GM23338 (cell line): Measurements from ENCODE around the gene AKIRIN1.

Experiments
- CREB1 ChIP-seq: fragments of 250-450 bp; sonication (Bioruptor Pico); IDR thresholded peaks from 2 replicates; pipeline ENCODE4 v1.5.0; 2020; ENCODE audit warnings: low read depth, mild to moderate bottlenecking, moderate library complexity
- EZH2 ChIP-seq: fragments of 200-600 bp; sonication (generic); IDR thresholded peaks from one replicate; pipeline ENCODE4 v1.8.0; 2017; ENCODE audit warnings: antibody characterized with exemption, mild to moderate bottlenecking, low read depth; ENCODE audit not compliant: unreplicated experiment
- EZH2phosphoT487 ChIP-seq: fragments of 200-600 bp; sonication (generic); IDR thresholded peaks from one replicate; pipeline ENCODE4 v1.8.1; 2018; ENCODE audit warnings: antibody characterized with exemption; ENCODE audit not compliant: unreplicated experiment
- JUNB ChIP-seq: IDR thresholded peaks from one replicate; pipeline ENCODE4 v1.6.1; 2016; ENCODE audit warnings: antibody characterized with exemption; ENCODE audit not compliant: unreplicated experiment
- NANOG ChIP-seq: IDR thresholded peaks from 2 replicates; pipeline ENCODE4 v1.6.1; 2016; ENCODE audit warnings: antibody characterized with exemption, borderline replicate concordance
- POLR2AphosphoS5 ChIP-seq: IDR thresholded peaks from 2 replicates; pipeline ENCODE4 v1.6.1; 2016; ENCODE audit warnings: antibody characterized with exemption, low read depth
- ZNF114 ChIP-seq: fragments of 250-450 bp; sonication (Bioruptor Pico); IDR thresholded peaks from 2 replicates; pipeline ENCODE4 v1.5.0; 2020; ENCODE audit warnings: mild to moderate bottlenecking, moderate library complexity
- ZNF331 ChIP-seq: fragments of 250-450 bp; sonication (Bioruptor Pico); IDR thresholded peaks from 2 replicates; pipeline ENCODE4 v1.5.0; 2020; ENCODE audit warnings: low read depth, mild to moderate bottlenecking, moderate library complexity
- TF ChIP-seq, protein P1 (sequence below), 2 experiments: fragments of 200-600 bp in 1 of 2; sonication (generic) in 1 of 2; conservative IDR thresholded peaks; 2 replicates each; pipeline versions ENCODE4 v1.5.1 to v1.6.1; 2016 to 2017; ENCODE audit warnings: antibody characterized with exemption in 2 of 2, low read depth in 2 of 2, mild to moderate bottlenecking in 2 of 2, moderate library complexity in 1 of 2
- TF ChIP-seq, protein P2 (sequence below): IDR thresholded peaks from one replicate; pipeline ENCODE4 v1.6.1; 2018; ENCODE audit warnings: antibody characterized with exemption; ENCODE audit not compliant: unreplicated experiment
- TF ChIP-seq, protein P3 (sequence below): IDR thresholded peaks from 2 replicates; pipeline ENCODE4 v1.6.1; 2016; ENCODE audit warnings: antibody characterized with exemption

DNA sequence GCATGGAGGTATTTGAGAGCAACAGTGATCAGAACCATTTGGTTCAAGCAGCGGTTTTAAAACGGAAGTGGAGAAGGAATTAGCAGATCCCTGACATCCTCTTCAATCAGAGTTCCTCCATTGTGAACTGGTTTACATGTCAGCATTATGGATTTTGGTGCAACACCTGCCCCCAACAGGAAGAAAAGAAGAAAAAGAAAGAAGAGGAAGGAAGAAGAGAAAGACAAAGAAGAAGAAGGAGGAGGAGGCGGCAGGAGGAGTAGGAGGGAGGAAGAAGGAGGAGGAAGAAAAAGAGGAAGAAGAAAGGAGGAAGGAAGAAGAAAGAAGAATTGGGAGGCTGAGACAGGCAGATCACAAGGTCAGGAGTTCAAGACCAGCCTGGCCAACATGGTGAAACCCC is 52.4 kb downstream of the AKIRIN1 start:
- TF ChIP-seq, protein P1, sequence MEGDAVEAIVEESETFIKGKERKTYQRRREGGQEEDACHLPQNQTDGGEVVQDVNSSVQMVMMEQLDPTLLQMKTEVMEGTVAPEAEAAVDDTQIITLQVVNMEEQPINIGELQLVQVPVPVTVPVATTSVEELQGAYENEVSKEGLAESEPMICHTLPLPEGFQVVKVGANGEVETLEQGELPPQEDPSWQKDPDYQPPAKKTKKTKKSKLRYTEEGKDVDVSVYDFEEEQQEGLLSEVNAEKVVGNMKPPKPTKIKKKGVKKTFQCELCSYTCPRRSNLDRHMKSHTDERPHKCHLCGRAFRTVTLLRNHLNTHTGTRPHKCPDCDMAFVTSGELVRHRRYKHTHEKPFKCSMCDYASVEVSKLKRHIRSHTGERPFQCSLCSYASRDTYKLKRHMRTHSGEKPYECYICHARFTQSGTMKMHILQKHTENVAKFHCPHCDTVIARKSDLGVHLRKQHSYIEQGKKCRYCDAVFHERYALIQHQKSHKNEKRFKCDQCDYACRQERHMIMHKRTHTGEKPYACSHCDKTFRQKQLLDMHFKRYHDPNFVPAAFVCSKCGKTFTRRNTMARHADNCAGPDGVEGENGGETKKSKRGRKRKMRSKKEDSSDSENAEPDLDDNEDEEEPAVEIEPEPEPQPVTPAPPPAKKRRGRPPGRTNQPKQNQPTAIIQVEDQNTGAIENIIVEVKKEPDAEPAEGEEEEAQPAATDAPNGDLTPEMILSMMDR (conservative IDR thresholded peaks at IDR 0.05; ENCODE audit: low read depth in 2 of 2) = no peak
- TF ChIP-seq, protein P2, sequence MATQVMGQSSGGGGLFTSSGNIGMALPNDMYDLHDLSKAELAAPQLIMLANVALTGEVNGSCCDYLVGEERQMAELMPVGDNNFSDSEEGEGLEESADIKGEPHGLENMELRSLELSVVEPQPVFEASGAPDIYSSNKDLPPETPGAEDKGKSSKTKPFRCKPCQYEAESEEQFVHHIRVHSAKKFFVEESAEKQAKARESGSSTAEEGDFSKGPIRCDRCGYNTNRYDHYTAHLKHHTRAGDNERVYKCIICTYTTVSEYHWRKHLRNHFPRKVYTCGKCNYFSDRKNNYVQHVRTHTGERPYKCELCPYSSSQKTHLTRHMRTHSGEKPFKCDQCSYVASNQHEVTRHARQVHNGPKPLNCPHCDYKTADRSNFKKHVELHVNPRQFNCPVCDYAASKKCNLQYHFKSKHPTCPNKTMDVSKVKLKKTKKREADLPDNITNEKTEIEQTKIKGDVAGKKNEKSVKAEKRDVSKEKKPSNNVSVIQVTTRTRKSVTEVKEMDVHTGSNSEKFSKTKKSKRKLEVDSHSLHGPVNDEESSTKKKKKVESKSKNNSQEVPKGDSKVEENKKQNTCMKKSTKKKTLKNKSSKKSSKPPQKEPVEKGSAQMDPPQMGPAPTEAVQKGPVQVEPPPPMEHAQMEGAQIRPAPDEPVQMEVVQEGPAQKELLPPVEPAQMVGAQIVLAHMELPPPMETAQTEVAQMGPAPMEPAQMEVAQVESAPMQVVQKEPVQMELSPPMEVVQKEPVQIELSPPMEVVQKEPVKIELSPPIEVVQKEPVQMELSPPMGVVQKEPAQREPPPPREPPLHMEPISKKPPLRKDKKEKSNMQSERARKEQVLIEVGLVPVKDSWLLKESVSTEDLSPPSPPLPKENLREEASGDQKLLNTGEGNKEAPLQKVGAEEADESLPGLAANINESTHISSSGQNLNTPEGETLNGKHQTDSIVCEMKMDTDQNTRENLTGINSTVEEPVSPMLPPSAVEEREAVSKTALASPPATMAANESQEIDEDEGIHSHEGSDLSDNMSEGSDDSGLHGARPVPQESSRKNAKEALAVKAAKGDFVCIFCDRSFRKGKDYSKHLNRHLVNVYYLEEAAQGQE = no peak
- TF ChIP-seq EZH2phosphoT487 (no peak), CREB1 (CRISPR knock-in tag) (no peak), ZNF331 (CRISPR knock-in tag) (no peak), POLR2AphosphoS5 (no peak), EZH2 (no peak), JUNB (no peak), ZNF114 (CRISPR knock-in tag) (no peak), NANOG (no peak)
- TF ChIP-seq, protein P3, sequence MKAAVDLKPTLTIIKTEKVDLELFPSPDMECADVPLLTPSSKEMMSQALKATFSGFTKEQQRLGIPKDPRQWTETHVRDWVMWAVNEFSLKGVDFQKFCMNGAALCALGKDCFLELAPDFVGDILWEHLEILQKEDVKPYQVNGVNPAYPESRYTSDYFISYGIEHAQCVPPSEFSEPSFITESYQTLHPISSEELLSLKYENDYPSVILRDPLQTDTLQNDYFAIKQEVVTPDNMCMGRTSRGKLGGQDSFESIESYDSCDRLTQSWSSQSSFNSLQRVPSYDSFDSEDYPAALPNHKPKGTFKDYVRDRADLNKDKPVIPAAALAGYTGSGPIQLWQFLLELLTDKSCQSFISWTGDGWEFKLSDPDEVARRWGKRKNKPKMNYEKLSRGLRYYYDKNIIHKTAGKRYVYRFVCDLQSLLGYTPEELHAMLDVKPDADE = no peak
